GM06990 (cell line): ENCODE results near the gene AP3D1.

Source experiments
- DNase-seq: peaks from one replicate; pipeline ENCODE4 v3.0.0-alpha.2; 2011; ENCODE audit not compliant: insufficient read length; ENCODE audit errors: extremely low read depth
- H3K27me3 ChIP-seq: replicated peaks from 2 replicates; pipeline ENCODE4 v1.6.0; 2011; ENCODE audit warnings: low read length; ENCODE audit not compliant: control insufficient read depth, insufficient read depth
- H3K36me3 ChIP-seq: 2 replicates; pipeline ENCODE4 v1.5.1; 2011; ENCODE audit warnings: low read length; ENCODE audit not compliant: control insufficient read depth, insufficient read depth
- H3K4me3 ChIP-seq: replicated peaks from 2 replicates; pipeline ENCODE4 v1.5.1; 2011; ENCODE audit warnings: low read depth, mild to moderate bottlenecking, control low read depth, low read length
- CTCF ChIP-seq: IDR thresholded peaks from 2 replicates; pipeline ENCODE4 v1.5.1; 2011; ENCODE audit warnings: low read length, control low read depth, mild to moderate bottlenecking, inconsistent platforms; ENCODE audit not compliant: insufficient read depth, poor library complexity, severe bottlenecking

The AP3D1 gene

GRCh38 chr19:2062389-2062729 lies 89.0 kb downstream of the AP3D1 start:
- Histone ChIP-seq H3K27me3 (no peaks in the 10 kb centered on the region; the same call in 1 of the 2 replicates), H3K4me3 (peak overlapping the region; percentile 60), H3K36me3 (no peaks in the 10 kb centered on the region)
- no peak for TF ChIP-seq CTCF
- DNase-seq = no peak

- no peaks in the 10 kb centered on the region; the same call in 1 of the 2 replicates for H3K27me3 ChIP-seq
- peak; percentile 5 for TF ChIP-seq CTCF
- no peaks in the 10 kb centered on the region for H3K36me3 ChIP-seq
- H3K4me3 ChIP-seq = peak overlapping the region; percentile 67
- DNase-seq = peak; percentile 98
Measured at GRCh38 chr19:2061495-2062388, 89.6 kb downstream of the AP3D1 start.

GRCh38 chr19:2060884-2061494 lies 90.4 kb downstream of the AP3D1 start:
- no peak for DNase-seq
- H3K4me3 ChIP-seq = peak overlapping the region; percentile 67
- TF ChIP-seq CTCF = no peak

GRCh38 chr19:2059422-2060201 lies 91.8 kb downstream of the AP3D1 start:
- DNase-seq = no peak
- no peak for TF ChIP-seq CTCF
- no peaks in the 10 kb centered on the region for H3K36me3 ChIP-seq
- H3K4me3 ChIP-seq = peak overlapping the region; percentile 67; the same call in 1 of the 2 replicates
- no peaks in the 10 kb centered on the region; the same call in 1 of the 2 replicates for H3K27me3 ChIP-seq

More at GRCh38 chr19:2060884-2061494, 90.4 kb downstream of the AP3D1 start:
- Histone ChIP-seq H3K36me3 (no peaks in the 10 kb centered on the region), H3K27me3 (no peaks in the 10 kb centered on the region; the same call in 1 of the 2 replicates)

GRCh38 chr19:2058570-2059421 lies 92.6 kb downstream of the AP3D1 start:
- no peak for TF ChIP-seq CTCF
- no peaks in the 10 kb centered on the region; the same call in 1 of the 2 replicates for H3K27me3 ChIP-seq
- no peak for DNase-seq
- no peaks in the 10 kb centered on the region for H3K36me3 ChIP-seq
- no peak overlapping the region for H3K4me3 ChIP-seq
